NB4 (cell line): Measurements from ENCODE around the gene GJD3.

Experiments used
- DNase-seq: peaks from one replicate; pipeline ENCODE4 v3.0.0; 2010; ENCODE audit warnings: low read depth
- H3K4me3 ChIP-seq: one replicate; pipeline ENCODE4 v1.5.1; 2011; ENCODE audit warnings: mild to moderate bottlenecking, low read depth, low read length, moderate library complexity
- CTCF ChIP-seq: IDR thresholded peaks from one replicate; pipeline ENCODE4 v1.5.1; 2012; ENCODE audit warnings: low read depth, low read length
- MAX ChIP-seq: IDR thresholded peaks from 2 replicates; pipeline ENCODE4 v1.6.1; 2011; ENCODE audit warnings: low read depth, low read length
- MYC ChIP-seq: IDR thresholded peaks from 2 replicates; pipeline ENCODE4 v1.6.1; 2011; ENCODE audit warnings: low read depth, low read length
- POLR2A ChIP-seq: IDR thresholded peaks from 2 replicates; pipeline ENCODE4 v1.6.1; 2011; ENCODE audit warnings: mild to moderate bottlenecking; ENCODE audit not compliant: insufficient read length; ENCODE audit errors: extremely low read depth

GJD3 gene

GRCh38 chr17:40326832-40327199, 37.7 kb downstream of the GJD3 start:
- no peak overlapping the region for H3K4me3 ChIP-seq
- TF ChIP-seq MYC (no peak), POLR2A (no peak), MAX (no peak), CTCF (no peak)
- DNase-seq = no peak

GRCh38 chr17:40326014-40326831, 38.3 kb downstream of the GJD3 start:
- no peak for DNase-seq
- H3K4me3 ChIP-seq = no peak overlapping the region
- no peak for TF ChIP-seq POLR2A
- TF ChIP-seq CTCF = no peak
- TF ChIP-seq MYC = no peak
- no peak for TF ChIP-seq MAX

GRCh38 chr17:40325156-40326013, 39.2 kb downstream of the GJD3 start:
- DNase-seq = no peak
- no peak for TF ChIP-seq MAX
- TF ChIP-seq POLR2A = no peak
- no peak for TF ChIP-seq MYC
- no peak for TF ChIP-seq CTCF
- H3K4me3 ChIP-seq = no peak overlapping the region

GRCh38 chr17:40323391-40324381, 40.9 kb downstream of the GJD3 start:
- DNase-seq = peak; percentile 50
- peak overlapping the region; percentile 93 for H3K4me3 ChIP-seq
- no peak for TF ChIP-seq POLR2A

- DNase-seq = peak; percentile 100
- peak overlapping the region; percentile 93 for H3K4me3 ChIP-seq
- peak; percentile 95 for TF ChIP-seq MAX
- no peak for TF ChIP-seq POLR2A
- TF ChIP-seq MYC = peak; percentile 42; the same call in 1 of the 2 replicates
These were observed 41.9 kb downstream of the GJD3 start for GRCh38 chr17:40322358-40323315.

- H3K4me3 ChIP-seq = peak overlapping the region; percentile 93
- no peak for TF ChIP-seq MYC
- DNase-seq = no peak
These were observed 42.6 kb downstream of the GJD3 start for GRCh38 chr17:40321961-40322357.
